ENCODE data around the gene LCAT. TPM values are rescaled to one million over a fixed set of nuclear protein-coding genes. Genes with fewer than 3 reads are reported as not detected.
A peak's percentile ranks its signal among the peaks of the same experiment; 100 is the strongest.

The LCAT gene
- total and polyA plus RNA-seq, 9 of the 15 experiments (the other 6 are each of a cell fraction or from before 2014, with no cell fraction given) = 0.46 to 21.0 (median 5.0) TPM

DNA sequence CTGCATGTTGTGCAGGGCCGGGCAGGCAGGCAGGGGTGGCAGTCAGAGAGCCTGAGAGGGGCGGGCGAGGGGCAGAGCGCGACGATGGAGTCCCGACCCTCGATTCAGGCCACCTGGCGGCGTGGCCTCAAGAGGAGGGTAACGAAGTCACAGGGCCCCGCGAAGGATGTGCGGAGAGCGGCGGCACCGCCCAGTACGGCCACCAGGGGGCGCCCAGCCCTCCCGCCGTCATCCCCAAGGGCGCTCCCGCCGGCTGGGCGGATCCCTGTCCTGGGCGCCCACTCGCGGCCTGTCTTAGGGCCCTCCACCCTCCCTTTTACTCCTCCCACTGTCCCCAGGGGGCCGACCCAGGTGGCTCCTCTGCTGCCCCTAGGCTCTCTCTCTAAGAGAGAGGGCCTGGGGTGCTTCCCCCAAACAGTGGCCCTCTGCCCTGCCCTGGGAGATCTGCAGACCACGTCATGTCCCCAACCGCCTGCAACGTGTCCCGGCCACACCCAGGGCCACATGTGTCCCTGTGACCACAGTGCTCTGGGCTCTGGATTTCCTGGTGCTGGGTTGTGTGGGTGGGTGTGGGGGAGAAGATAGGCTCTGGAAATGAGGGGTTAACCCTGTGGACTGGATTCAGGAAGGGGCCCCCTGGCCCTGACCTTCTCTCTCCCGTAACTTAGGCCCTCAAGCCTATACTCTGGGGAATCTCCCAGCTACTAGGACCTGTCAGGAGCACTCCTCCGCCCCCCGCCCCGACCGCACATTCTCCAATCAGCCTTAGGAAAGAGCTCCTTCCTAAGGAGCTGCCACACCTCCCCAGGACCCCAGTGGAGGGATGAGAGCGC is 49.5 kb upstream of the LCAT start (continued):
- TF ChIP-seq, protein P1, sequence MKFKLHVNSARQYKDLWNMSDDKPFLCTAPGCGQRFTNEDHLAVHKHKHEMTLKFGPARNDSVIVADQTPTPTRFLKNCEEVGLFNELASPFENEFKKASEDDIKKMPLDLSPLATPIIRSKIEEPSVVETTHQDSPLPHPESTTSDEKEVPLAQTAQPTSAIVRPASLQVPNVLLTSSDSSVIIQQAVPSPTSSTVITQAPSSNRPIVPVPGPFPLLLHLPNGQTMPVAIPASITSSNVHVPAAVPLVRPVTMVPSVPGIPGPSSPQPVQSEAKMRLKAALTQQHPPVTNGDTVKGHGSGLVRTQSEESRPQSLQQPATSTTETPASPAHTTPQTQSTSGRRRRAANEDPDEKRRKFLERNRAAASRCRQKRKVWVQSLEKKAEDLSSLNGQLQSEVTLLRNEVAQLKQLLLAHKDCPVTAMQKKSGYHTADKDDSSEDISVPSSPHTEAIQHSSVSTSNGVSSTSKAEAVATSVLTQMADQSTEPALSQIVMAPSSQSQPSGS (CRISPR knock-in tag; IDR thresholded peaks at IDR 0.05) = 0 out of 2 replicates have a peak, but pooled peaks have one; percentile 54
- TF ChIP-seq, protein P2, sequence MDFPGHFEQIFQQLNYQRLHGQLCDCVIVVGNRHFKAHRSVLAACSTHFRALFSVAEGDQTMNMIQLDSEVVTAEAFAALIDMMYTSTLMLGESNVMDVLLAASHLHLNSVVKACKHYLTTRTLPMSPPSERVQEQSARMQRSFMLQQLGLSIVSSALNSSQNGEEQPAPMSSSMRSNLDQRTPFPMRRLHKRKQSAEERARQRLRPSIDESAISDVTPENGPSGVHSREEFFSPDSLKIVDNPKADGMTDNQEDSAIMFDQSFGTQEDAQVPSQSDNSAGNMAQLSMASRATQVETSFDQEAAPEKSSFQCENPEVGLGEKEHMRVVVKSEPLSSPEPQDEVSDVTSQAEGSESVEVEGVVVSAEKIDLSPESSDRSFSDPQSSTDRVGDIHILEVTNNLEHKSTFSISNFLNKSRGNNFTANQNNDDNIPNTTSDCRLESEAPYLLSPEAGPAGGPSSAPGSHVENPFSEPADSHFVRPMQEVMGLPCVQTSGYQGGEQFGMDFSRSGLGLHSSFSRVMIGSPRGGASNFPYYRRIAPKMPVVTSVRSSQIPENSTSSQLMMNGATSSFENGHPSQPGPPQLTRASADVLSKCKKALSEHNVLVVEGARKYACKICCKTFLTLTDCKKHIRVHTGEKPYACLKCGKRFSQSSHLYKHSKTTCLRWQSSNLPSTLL (IDR thresholded peaks at IDR 0.05) = no peak
- TF ChIP-seq DPF2 (IDR thresholded peaks at IDR 0.05) (no peak; the same call in 1 of the 2 replicates), KLF16 (IDR thresholded peaks at IDR 0.05) (no peak), U2AF2 (optimal IDR thresholded peaks at IDR 0.05; ENCODE audit: low read depth, low read length) (no peak), MED1 (CRISPR knock-in tag; IDR thresholded peaks at IDR 0.05; ENCODE audit: borderline replicate concordance) (no peak), MTA1 (IDR thresholded peaks at IDR 0.05; ENCODE audit: borderline replicate concordance) (peak; percentile 53; the same call in 1 of the 2 replicates), NFXL1 (CRISPR knock-in tag; IDR thresholded peaks at IDR 0.05) (no peak), PPARD (CRISPR knock-in tag; IDR thresholded peaks at IDR 0.05) (no peak), MYBL2 (IDR thresholded peaks at IDR 0.05; ENCODE audit: low read depth) (no peak), MYBL2 (CRISPR knock-in tag; IDR thresholded peaks at IDR 0.05; ENCODE audit: borderline replicate concordance) (0 out of 2 replicates have a peak, but pooled peaks have one; percentile 73), TEAD4 (IDR thresholded peaks at IDR 0.05; ENCODE audit: low read length) (no peak), TEAD4 (CRISPR knock-in tag; IDR thresholded peaks at IDR 0.05; ENCODE audit: borderline replicate concordance) (no peak)
- TF ChIP-seq, protein P3, sequence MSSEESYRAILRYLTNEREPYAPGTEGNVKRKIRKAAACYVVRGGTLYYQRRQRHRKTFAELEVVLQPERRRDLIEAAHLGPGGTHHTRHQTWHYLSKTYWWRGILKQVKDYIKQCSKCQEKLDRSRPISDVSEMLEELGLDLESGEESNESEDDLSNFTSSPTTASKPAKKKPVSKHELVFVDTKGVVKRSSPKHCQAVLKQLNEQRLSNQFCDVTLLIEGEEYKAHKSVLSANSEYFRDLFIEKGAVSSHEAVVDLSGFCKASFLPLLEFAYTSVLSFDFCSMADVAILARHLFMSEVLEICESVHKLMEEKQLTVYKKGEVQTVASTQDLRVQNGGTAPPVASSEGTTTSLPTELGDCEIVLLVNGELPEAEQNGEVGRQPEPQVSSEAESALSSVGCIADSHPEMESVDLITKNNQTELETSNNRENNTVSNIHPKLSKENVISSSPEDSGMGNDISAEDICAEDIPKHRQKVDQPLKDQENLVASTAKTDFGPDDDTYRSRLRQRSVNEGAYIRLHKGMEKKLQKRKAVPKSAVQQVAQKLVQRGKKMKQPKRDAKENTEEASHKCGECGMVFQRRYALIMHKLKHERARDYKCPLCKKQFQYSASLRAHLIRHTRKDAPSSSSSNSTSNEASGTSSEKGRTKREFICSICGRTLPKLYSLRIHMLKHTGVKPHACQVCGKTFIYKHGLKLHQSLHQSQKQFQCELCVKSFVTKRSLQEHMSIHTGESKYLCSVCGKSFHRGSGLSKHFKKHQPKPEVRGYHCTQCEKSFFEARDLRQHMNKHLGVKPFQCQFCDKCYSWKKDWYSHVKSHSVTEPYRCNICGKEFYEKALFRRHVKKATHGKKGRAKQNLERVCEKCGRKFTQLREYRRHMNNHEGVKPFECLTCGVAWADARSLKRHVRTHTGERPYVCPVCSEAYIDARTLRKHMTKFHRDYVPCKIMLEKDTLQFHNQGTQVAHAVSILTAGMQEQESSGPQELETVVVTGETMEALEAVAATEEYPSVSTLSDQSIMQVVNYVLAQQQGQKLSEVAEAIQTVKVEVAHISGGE (CRISPR knock-in tag; IDR thresholded peaks at IDR 0.05) = no peak
- TF ChIP-seq, protein P4, sequence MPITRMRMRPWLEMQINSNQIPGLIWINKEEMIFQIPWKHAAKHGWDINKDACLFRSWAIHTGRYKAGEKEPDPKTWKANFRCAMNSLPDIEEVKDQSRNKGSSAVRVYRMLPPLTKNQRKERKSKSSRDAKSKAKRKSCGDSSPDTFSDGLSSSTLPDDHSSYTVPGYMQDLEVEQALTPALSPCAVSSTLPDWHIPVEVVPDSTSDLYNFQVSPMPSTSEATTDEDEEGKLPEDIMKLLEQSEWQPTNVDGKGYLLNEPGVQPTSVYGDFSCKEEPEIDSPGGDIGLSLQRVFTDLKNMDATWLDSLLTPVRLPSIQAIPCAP (CRISPR knock-in tag; IDR thresholded peaks at IDR 0.05; ENCODE audit: borderline replicate concordance) = no peak
- TF ChIP-seq, protein P5, sequence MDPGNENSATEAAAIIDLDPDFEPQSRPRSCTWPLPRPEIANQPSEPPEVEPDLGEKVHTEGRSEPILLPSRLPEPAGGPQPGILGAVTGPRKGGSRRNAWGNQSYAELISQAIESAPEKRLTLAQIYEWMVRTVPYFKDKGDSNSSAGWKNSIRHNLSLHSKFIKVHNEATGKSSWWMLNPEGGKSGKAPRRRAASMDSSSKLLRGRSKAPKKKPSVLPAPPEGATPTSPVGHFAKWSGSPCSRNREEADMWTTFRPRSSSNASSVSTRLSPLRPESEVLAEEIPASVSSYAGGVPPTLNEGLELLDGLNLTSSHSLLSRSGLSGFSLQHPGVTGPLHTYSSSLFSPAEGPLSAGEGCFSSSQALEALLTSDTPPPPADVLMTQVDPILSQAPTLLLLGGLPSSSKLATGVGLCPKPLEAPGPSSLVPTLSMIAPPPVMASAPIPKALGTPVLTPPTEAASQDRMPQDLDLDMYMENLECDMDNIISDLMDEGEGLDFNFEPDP (CRISPR knock-in tag; IDR thresholded peaks at IDR 0.05) = 0 out of 2 replicates have a peak, but pooled peaks have one; percentile 52
- TF ChIP-seq, protein P6, sequence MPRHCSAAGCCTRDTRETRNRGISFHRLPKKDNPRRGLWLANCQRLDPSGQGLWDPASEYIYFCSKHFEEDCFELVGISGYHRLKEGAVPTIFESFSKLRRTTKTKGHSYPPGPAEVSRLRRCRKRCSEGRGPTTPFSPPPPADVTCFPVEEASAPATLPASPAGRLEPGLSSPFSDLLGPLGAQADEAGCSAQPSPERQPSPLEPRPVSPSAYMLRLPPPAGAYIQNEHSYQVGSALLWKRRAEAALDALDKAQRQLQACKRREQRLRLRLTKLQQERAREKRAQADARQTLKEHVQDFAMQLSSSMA (CRISPR knock-in tag; IDR thresholded peaks at IDR 0.05) = no peak
